Neural progenitor cell (in vitro differentiated cells): Measurements from ENCODE around the gene OMA1. TPM values are rescaled to one million over a fixed set of nuclear protein-coding genes. Genes with fewer than 3 reads are reported as not detected.
"Not testable (repeated sequence)": the region's sequence is repeated elsewhere in the genome, so short reads cannot be mapped to it uniquely, and the experiment has no call there.

Experiments used
- DNase-seq: peaks from one replicate; pipeline ENCODE4 v3.0.0-alpha.2; 2016; ENCODE audit warnings: low spot score
- H2AFZ ChIP-seq: fragments of 200-600 bp; sonication (generic); replicated peaks from 2 replicates; pipeline ENCODE4 v1.6.1; 2016; ENCODE audit warnings: antibody characterized with exemption
- H3F3A ChIP-seq: fragments of 200-600 bp; sonication (generic); 2 replicates; pipeline ENCODE4 v1.6.1; 2016; ENCODE audit warnings: antibody characterized with exemption, low read depth
- H3K27ac ChIP-seq: fragments of 200-600 bp; sonication (generic); 2 replicates; pipeline ENCODE4 v1.5.1; 2016; ENCODE audit warnings: mild to moderate bottlenecking
- H3K27me3 ChIP-seq: fragments of 200-600 bp; sonication (generic); 2 replicates; pipeline ENCODE4 v1.6.1; 2016; ENCODE audit warnings: mild to moderate bottlenecking, moderate library complexity
- H3K36me3 ChIP-seq: fragments of 200-600 bp; sonication (generic); 2 replicates; pipeline ENCODE4 v1.5.1; 2016
- H3K4me1 ChIP-seq: fragments of 200-600 bp; sonication (generic); 2 replicates; pipeline ENCODE4 v1.6.1; 2016; ENCODE audit warnings: mixed run types
- H3K4me2 ChIP-seq: fragments of 200-600 bp; sonication (generic); 2 replicates; pipeline ENCODE4 v1.6.1; 2016
- H3K4me3 ChIP-seq: fragments of 200-600 bp; sonication (generic); 2 replicates; pipeline ENCODE4 v1.5.1; 2016
- H3K79me2 ChIP-seq: fragments of 200-600 bp; sonication (generic); 2 replicates; pipeline ENCODE4 v1.6.1; 2016; ENCODE audit warnings: low read depth
- H3K9ac ChIP-seq: fragments of 200-600 bp; sonication (generic); 2 replicates; pipeline ENCODE4 v1.6.1; 2016
- H3K9me3 ChIP-seq: fragments of 200-600 bp; sonication (generic); 2 replicates; pipeline ENCODE4 v1.5.1; 2016; ENCODE audit warnings: low read depth
- H4K20me1 ChIP-seq: fragments of 200-600 bp; sonication (generic); 2 replicates; pipeline ENCODE4 v1.6.1; 2016; ENCODE audit warnings: low read depth
- H3K27ac Mint-ChIP-seq: 3 replicates; pipeline ENCODE4 v1.8.0; 2021; ENCODE audit warnings: mixed read lengths
- H3K27me3 Mint-ChIP-seq: 2 replicates; pipeline ENCODE4 v1.8.0; 2022; ENCODE audit warnings: low read depth, mild to moderate bottlenecking, inconsistent platforms, moderate library complexity, mixed read lengths; ENCODE audit not compliant: insufficient read depth
- H3K36me3 Mint-ChIP-seq: 3 replicates; pipeline ENCODE4 v1.8.0; 2021; ENCODE audit warnings: mixed read lengths
- H3K4me1 Mint-ChIP-seq: 3 replicates; pipeline ENCODE4 v1.8.0; 2021; ENCODE audit warnings: mixed read lengths
- H3K4me3 Mint-ChIP-seq: 3 replicates; pipeline ENCODE4 v1.8.0; 2021; ENCODE audit warnings: mild to moderate bottlenecking, moderate library complexity, mixed read lengths
- H3K9me3 Mint-ChIP-seq: 3 replicates; pipeline ENCODE4 v1.8.0; 2020; ENCODE audit warnings: mixed read lengths
- EZH2 ChIP-seq: fragments of 200-600 bp; sonication (generic); IDR thresholded peaks from 2 replicates; pipeline ENCODE4 v1.6.1; 2017; ENCODE audit warnings: antibody characterized with exemption, mild to moderate bottlenecking, moderate library complexity
- EZH2phosphoT487 ChIP-seq: fragments of 200-600 bp; sonication (generic); IDR thresholded peaks from 2 replicates; pipeline ENCODE4 v1.6.1; 2017; ENCODE audit warnings: antibody characterized with exemption
- total RNA-seq: library from RNA; depleted of rRNA; stranded (reverse); fragments of >200 nt; gene quantifications from 2 replicates; pipeline ENCODE4 v1.2.3, GENCODE V29; 2015; ENCODE audit warnings: low replicate concordance
- TF ChIP-seq, protein P1 (sequence below): fragments of 200-600 bp; sonication (generic); IDR thresholded peaks from 2 replicates; pipeline ENCODE4 v1.5.1; 2017; ENCODE audit warnings: antibody characterized with exemption, mild to moderate bottlenecking

Gene OMA1
- total RNA-seq, 1 donor from 2014 or later, result 19.8 TPM

DNA sequence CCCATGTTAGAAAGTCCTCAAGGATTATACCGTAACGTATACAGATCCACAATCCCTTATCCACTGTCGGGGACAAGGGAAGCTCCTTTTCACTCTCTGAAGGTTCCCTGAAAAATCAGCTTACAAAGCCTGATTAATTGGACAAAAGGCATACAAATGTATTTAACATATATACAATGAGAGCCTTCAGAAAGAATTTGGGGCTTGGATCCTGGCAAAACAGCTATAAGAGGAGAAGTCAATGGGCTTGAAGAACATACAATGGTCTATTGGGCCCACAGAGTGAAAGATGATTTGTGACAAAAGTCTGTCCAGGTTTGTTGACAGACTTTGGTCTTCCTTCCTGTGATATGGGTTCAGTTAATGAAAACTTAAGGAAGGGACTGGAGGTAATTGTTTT, 19.8 kb upstream of the OMA1 start:
- peak; percentile 62 for DNase-seq
- peaks cover 7% of the 10 kb centered on the region for H3K9me3 Mint-ChIP-seq
- Histone ChIP-seq H3F3A (peaks cover 15% of the 10 kb centered on the region), H4K20me1 (no peaks in the 10 kb centered on the region), H3K4me1 (peaks cover 14% of the 10 kb centered on the region), H3K9me3 (no peaks in the 10 kb centered on the region), H3K27me3 (no peaks in the 10 kb centered on the region), H3K9ac (no peak overlapping the region), H3K27ac (no peak overlapping the region), H2AFZ (no peak overlapping the region), H3K79me2 (no peaks in the 10 kb centered on the region), H3K4me3 (no peak overlapping the region), H3K36me3 (no peaks in the 10 kb centered on the region), H3K4me2 (no peak overlapping the region)
- H3K27ac Mint-ChIP-seq, result no peak overlapping the region
- no peak overlapping the region for H3K4me3 Mint-ChIP-seq
- peaks cover 7% of the 10 kb centered on the region for H3K4me1 Mint-ChIP-seq
- H3K27me3 Mint-ChIP-seq, result peaks cover 2% of the 10 kb centered on the region
- TF ChIP-seq EZH2 (no peak), EZH2phosphoT487 (no peak)
- TF ChIP-seq, protein P1, sequence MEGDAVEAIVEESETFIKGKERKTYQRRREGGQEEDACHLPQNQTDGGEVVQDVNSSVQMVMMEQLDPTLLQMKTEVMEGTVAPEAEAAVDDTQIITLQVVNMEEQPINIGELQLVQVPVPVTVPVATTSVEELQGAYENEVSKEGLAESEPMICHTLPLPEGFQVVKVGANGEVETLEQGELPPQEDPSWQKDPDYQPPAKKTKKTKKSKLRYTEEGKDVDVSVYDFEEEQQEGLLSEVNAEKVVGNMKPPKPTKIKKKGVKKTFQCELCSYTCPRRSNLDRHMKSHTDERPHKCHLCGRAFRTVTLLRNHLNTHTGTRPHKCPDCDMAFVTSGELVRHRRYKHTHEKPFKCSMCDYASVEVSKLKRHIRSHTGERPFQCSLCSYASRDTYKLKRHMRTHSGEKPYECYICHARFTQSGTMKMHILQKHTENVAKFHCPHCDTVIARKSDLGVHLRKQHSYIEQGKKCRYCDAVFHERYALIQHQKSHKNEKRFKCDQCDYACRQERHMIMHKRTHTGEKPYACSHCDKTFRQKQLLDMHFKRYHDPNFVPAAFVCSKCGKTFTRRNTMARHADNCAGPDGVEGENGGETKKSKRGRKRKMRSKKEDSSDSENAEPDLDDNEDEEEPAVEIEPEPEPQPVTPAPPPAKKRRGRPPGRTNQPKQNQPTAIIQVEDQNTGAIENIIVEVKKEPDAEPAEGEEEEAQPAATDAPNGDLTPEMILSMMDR, result no peak
- no peaks in the 10 kb centered on the region for H3K36me3 Mint-ChIP-seq

DNA sequence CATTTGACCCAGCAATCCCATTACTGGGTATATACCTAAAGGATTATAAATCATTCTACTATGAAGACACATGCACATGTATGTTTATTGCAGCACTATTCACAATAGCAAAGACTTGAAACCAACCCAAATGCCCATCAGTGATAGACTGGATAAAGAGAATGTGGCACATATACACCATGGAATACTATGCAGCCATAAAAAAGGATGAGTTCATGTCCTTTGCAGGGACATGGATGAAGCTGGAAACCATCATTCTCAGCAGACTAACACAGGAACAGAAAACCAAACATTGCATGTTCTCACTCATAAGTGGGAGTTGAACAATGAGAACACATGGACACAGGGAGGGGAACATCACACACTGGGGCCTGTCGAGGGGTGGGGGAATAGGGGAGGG, 17.2 kb upstream of the OMA1 start:
- not testable (repeated sequence) for H3K27ac Mint-ChIP-seq, H2AFZ ChIP-seq, H3K27me3 Mint-ChIP-seq, H3K4me3 Mint-ChIP-seq, H3K4me1 Mint-ChIP-seq, H4K20me1 ChIP-seq, H3K9me3 Mint-ChIP-seq, H3K27me3 ChIP-seq, H3K4me2 ChIP-seq, H3K36me3 ChIP-seq, H3K9me3 ChIP-seq, H3K27ac ChIP-seq, H3K79me2 ChIP-seq, H3K4me3 ChIP-seq, H3K36me3 Mint-ChIP-seq, DNase-seq, H3K9ac ChIP-seq
- H3F3A ChIP-seq, result peaks cover 15% of the 10 kb centered on the region
- peaks cover 14% of the 10 kb centered on the region for H3K4me1 ChIP-seq

DNA sequence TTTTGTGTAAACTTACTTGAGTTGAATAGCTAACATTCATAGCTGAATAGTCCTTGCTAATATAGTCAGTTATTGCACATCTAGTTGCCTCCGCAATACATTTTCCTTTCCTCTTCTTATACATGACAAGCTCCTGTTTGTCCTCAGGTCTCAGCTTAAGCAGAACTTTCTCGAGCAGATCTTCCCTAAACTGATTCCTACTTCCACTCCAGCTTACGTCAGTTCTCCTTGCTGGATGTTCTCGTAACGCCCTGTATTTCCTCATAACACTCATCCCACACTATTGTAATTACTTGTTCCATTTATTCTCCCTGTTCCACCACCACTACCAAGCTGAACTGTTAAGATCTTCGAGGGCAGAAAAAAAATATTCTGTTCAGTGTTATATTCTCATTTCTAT, 15.1 kb upstream of the OMA1 start:
- H3K4me2 ChIP-seq, result no peak overlapping the region

DNA sequence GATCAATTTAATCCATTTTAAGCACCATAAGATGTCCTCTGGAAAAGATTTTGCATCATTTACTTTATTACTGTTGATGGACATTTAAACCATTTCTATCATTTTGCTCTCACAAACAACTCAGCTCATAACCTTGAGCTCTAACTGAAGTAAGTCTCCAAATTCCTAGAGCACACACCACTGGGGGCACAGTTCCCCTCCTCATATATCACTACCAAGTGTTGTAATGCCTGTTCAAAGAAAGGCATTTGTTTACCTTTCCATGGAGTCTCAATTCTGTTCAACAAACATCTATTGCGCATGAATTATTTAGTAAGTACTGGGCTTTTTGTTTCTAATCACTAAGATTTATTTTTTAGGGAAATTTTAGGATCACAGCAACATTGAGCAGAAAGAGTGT, 8.9 kb upstream of the OMA1 start:
- no peak for DNase-seq
- H3K27me3 Mint-ChIP-seq, result peaks cover 2% of the 10 kb centered on the region
- Histone ChIP-seq H3K36me3 (no peaks in the 10 kb centered on the region), H3K27ac (no peak overlapping the region), H3K9ac (no peak overlapping the region), H3K27me3 (no peaks in the 10 kb centered on the region), H3K9me3 (no peaks in the 10 kb centered on the region), H4K20me1 (no peaks in the 10 kb centered on the region), H3K79me2 (no peaks in the 10 kb centered on the region), H3K4me1 (no peaks in the 10 kb centered on the region), H3F3A (no peaks in the 10 kb centered on the region), H3K4me2 (no peak overlapping the region), H3K4me3 (no peak overlapping the region), H2AFZ (no peak overlapping the region)
- H3K4me3 Mint-ChIP-seq, result no peak overlapping the region
- TF ChIP-seq, protein P1, result no peak
- TF ChIP-seq EZH2 (no peak), EZH2phosphoT487 (no peak)
- no peak overlapping the region for H3K27ac Mint-ChIP-seq
- no peaks in the 10 kb centered on the region for H3K36me3 Mint-ChIP-seq
- peaks cover 6% of the 10 kb centered on the region for H3K4me1 Mint-ChIP-seq
- H3K9me3 Mint-ChIP-seq, result no peaks in the 10 kb centered on the region

More for the DNA sequence above, 15.1 kb upstream of the OMA1 start:
- TF ChIP-seq EZH2 (no peak), EZH2phosphoT487 (no peak)
- TF ChIP-seq, protein P1, result no peak
- H3K36me3 ChIP-seq, result no peaks in the 10 kb centered on the region
- Mint-ChIP-seq H3K36me3 (no peaks in the 10 kb centered on the region), H3K27me3 (no peaks in the 10 kb centered on the region), H3K27ac (no peak overlapping the region), H3K4me1 (no peaks in the 10 kb centered on the region), H3K4me3 (no peak overlapping the region), H3K9me3 (peaks cover 5% of the 10 kb centered on the region)
- H3K27me3 ChIP-seq, result no peaks in the 10 kb centered on the region
- peaks cover 7% of the 10 kb centered on the region for H3K4me1 ChIP-seq
- peaks cover 12% of the 10 kb centered on the region for H3F3A ChIP-seq
- DNase-seq, result no peak
- no peaks in the 10 kb centered on the region for H3K9me3 ChIP-seq
- no peaks in the 10 kb centered on the region for H3K79me2 ChIP-seq
- no peak overlapping the region for H2AFZ ChIP-seq
- H3K4me3 ChIP-seq, result no peak overlapping the region
- H3K27ac ChIP-seq, result no peak overlapping the region
- no peaks in the 10 kb centered on the region for H4K20me1 ChIP-seq
- no peak overlapping the region for H3K9ac ChIP-seq
